GM12874 (cell line): ENCODE measurements around the gene CRTC3.

Source experiments
- TF ChIP-seq, protein P1 (sequence below): IDR thresholded peaks from 2 replicates; pipeline ENCODE4 v1.5.1; 2011; ENCODE audit warnings: low read depth, mild to moderate bottlenecking, control low read depth, low read length, moderate library complexity; ENCODE audit not compliant: insufficient read depth

The CRTC3 gene

GRCh38 chr15:90642464-90643300 lies 113.0 kb downstream of the CRTC3 start:
- TF ChIP-seq, protein P1, sequence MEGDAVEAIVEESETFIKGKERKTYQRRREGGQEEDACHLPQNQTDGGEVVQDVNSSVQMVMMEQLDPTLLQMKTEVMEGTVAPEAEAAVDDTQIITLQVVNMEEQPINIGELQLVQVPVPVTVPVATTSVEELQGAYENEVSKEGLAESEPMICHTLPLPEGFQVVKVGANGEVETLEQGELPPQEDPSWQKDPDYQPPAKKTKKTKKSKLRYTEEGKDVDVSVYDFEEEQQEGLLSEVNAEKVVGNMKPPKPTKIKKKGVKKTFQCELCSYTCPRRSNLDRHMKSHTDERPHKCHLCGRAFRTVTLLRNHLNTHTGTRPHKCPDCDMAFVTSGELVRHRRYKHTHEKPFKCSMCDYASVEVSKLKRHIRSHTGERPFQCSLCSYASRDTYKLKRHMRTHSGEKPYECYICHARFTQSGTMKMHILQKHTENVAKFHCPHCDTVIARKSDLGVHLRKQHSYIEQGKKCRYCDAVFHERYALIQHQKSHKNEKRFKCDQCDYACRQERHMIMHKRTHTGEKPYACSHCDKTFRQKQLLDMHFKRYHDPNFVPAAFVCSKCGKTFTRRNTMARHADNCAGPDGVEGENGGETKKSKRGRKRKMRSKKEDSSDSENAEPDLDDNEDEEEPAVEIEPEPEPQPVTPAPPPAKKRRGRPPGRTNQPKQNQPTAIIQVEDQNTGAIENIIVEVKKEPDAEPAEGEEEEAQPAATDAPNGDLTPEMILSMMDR = no peak

DNA sequence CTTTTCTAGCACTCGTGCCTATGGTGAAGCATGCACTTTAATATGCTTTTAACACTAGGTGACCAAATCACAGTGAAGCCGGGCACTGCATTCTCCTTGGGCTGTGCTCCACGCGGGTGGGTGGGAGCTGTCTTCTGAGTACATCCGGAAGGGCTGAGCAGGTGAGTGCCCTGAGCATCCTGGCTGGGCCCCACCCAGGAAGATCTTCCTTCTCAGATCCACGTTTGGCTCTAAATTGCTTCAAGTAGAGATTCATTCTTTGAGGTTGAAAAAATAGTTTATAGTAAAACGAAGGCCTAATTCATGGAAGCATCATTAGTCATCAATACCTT lies 113.5 kb downstream of the CRTC3 start:
- TF ChIP-seq, protein P1 = no peak

GRCh38 chr15:90644526-90644925 lies 114.8 kb downstream of the CRTC3 start:
- TF ChIP-seq, protein P1 = no peak

DNA sequence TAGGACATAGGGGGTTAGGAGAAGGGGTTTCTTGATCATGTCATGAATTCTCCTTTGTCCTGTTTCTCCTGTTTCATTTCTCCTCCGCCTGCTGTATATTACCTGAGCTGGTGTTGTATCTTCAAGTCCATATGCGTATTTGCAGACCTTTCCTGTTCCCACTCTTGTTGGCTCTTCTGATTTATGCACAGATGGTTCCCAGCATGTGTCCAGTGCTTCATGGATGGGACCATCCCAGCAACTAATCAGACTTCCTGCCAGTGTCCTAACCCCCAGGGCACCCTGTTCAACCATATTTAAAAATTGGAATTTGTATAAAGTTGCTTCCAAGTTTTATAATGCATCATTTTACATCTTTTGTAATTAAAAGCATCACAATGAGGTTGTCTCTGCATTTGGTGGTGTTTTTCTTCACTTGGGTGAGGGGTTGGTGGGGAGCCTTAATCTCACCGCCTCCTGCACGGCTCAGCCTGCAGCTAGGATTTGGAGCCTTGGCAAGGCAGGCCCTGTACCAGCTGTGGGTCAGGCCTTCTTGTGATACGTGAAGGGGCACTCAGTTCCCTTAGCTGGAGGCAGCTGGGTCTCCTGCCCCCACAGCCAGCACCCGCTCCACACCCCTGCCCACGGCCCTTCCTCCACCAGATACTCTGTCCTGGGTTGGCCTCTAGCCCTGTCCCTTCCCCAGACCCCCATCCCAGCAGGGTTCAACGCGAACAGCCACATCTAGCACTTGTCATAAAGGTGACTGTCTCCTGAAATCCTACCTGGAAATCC lies 115.4 kb downstream of the CRTC3 start:
- TF ChIP-seq, protein P1 = no peak

- TF ChIP-seq, protein P1 = no peak
Observed at GRCh38 chr15:90645873-90646575, 116.3 kb downstream of the CRTC3 start.

GRCh38 chr15:90646662-90647305 lies 117.1 kb downstream of the CRTC3 start:
- TF ChIP-seq, protein P1 = no peak

GRCh38 chr15:90647326-90647725 lies 117.6 kb downstream of the CRTC3 start:
- TF ChIP-seq, protein P1 = no peak
